ENCODE data around the gene CHRDL2.

CHRDL2 gene

DNA sequence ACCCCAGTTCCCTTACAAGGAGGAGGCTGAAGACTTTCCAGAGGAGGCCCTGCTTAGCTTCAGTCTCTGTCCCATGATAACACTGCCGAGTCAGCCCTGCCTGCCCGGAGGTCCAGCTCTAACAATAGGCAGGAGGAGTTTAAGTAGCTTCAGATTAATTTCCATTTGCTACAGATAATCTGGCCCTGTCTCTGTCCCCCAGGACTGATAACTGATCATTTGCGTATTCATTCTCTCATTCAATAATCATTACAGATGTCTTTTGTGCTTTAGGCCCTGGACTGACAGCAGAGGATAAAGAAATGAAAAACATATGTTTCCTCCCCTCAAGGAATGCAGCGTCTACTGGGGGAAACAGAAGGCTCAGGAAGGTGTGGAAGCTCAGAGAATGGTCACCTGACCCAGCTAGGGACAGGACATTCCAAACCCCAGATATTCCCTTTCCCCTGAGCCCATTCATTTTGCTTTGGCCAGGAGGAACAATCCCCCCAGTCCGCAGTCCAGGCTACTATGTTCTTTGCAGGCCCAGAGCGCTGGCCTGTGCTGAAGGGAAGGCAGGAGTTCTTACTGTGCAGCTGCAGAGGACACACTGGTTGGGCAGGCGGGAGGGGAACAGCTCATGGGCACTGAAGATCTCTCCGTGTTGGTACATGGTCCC is 20.8 kb downstream of the CHRDL2 start:
- no peaks in the 10 kb centered on the region for H3K36me3 Mint-ChIP-seq (ENCODE audit: low read depth)
- no peaks in the 10 kb centered on the region for H3K9me3 Mint-ChIP-seq
- DNase-seq (ENCODE audit: low spot score): no peak

DNA sequence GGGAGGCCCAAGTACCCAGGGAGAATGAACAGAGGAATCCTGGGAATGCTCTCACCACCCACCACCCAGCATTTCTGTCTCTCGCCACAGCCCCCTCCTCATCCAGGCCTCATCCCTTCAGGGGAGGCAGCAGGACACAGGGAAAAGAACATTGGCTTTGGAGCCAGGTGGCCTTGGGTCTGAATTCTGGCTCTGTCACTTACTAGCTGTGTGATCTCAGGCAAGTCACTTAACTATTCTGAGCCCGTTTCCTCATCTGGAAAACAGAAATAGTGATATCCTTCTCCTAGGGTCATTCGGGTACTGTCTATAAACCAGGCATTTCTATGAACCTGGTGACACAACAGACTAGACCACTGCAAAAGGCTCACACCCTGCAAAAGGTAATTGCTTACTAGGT is 22.1 kb downstream of the CHRDL2 start:
- H3K27ac Mint-ChIP-seq: no peak overlapping the region
- no peak for DNase-seq (ENCODE audit: low spot score)
- no peaks in the 10 kb centered on the region for H3K36me3 Mint-ChIP-seq (ENCODE audit: low read depth)
- no peaks in the 10 kb centered on the region for H3K9me3 Mint-ChIP-seq
- H3K27me3 Mint-ChIP-seq (ENCODE audit: low read depth): no peaks in the 10 kb centered on the region
- H3K4me1 Mint-ChIP-seq (ENCODE audit: low read depth): no peaks in the 10 kb centered on the region
- no peak overlapping the region for H3K4me3 Mint-ChIP-seq

More for the DNA sequence above, 20.8 kb downstream of the CHRDL2 start:
- no peak overlapping the region for H3K4me3 Mint-ChIP-seq
- H3K27me3 Mint-ChIP-seq (ENCODE audit: low read depth): no peaks in the 10 kb centered on the region
- H3K27ac Mint-ChIP-seq: no peak overlapping the region
- H3K4me1 Mint-ChIP-seq (ENCODE audit: low read depth): no peaks in the 10 kb centered on the region

DNA sequence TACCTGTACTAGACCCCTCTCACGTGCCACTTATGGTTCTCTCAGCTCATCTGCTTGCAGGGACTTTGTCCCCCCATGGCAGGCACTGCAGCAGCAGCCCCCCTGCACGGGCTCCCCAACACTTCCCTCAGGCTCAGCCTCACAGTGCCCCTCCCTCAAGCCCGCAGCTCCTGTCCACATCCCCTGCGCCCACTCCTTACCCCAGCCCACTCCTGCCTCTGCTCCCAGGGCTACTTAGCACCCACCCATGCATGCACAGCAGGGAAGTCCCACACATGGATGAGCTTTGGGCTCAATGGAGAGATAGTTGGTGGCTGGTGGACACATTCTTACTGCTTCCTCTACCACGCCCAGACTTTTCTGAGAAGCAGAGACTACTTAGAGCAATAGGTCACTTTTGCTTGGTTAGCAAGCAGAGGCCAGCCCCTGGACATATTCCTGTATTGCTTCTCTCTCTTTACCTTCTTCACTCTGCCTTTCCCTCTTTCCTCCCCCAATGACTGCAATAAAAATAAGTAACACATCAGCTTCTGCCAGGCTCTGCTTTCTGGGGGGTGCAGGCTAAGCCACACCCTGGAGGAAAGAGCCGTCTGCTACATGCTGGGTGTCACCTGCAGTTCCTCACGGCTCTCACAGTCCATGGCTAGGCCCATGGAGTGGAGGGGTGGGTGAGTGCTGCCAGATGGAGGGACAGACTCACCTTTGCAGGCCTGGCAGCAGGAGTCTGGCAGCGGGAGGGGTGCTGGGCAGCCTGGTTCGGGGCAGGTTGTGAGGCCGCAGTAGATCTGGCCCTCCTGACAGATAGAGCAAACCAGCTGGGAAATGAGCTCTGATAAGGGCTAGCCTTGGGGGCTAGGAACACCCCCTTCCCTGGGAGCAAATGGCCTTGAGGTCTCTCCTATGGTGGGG is 23.4 kb downstream of the CHRDL2 start:
- H3K36me3 Mint-ChIP-seq (ENCODE audit: low read depth): no peaks in the 10 kb centered on the region
- H3K27ac Mint-ChIP-seq: no peak overlapping the region
- no peak for DNase-seq (ENCODE audit: low spot score)
- no peaks in the 10 kb centered on the region for H3K9me3 Mint-ChIP-seq
- H3K4me3 Mint-ChIP-seq: no peak overlapping the region
- H3K4me1 Mint-ChIP-seq (ENCODE audit: low read depth): no peaks in the 10 kb centered on the region
- no peaks in the 10 kb centered on the region for H3K27me3 Mint-ChIP-seq (ENCODE audit: low read depth)

DNA sequence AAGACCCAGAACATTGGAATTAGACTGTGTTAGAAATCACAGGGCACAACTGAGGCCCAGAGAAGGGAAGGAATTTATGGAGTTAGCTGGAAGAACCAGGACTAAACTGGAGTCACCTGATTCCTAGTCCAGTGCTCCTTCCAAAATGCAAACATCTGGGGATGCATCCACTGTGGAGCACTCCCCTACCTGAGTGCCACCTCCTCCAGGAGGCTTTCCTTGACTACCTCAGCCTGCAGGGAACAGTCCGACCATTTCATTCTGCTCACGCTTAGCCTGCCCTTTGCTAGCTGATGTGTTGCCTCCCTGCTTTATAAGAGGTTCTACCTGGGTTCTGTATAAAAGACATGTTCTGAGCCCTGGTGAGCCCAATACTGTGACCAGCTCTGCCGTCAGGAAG is 24.0 kb downstream of the CHRDL2 start:
- no peaks in the 10 kb centered on the region for H3K36me3 Mint-ChIP-seq (ENCODE audit: low read depth)
- DNase-seq (ENCODE audit: low spot score): no peak
- no peak overlapping the region for H3K27ac Mint-ChIP-seq
- H3K27me3 Mint-ChIP-seq (ENCODE audit: low read depth): no peaks in the 10 kb centered on the region
- no peaks in the 10 kb centered on the region for H3K4me1 Mint-ChIP-seq (ENCODE audit: low read depth)
- H3K9me3 Mint-ChIP-seq: no peaks in the 10 kb centered on the region
- H3K4me3 Mint-ChIP-seq: no peak overlapping the region

DNA sequence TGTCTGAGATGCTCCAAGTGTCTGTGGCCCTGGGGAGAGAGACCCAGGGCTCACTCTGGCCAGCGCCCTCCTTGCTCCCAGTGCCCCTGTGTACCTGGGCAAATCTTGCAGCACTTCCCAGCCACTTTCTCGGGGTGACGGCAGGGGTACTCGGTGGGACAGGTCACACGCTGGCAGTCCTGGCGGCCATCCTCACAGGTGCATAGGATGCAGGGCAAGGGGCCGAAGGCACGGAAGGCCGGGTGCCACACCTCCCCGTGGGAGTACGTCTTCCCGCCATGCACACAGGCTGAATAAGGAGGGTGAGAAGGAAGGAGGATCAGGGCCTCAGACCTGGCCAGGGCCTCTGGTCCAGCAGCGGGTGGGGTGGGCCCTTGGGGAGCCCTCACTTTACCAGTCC is 28.0 kb downstream of the CHRDL2 start:
- Mint-ChIP-seq H3K4me3 (no peak overlapping the region), H3K36me3 (ENCODE audit: low read depth) (no peaks in the 10 kb centered on the region), H3K27me3 (ENCODE audit: low read depth) (no peaks in the 10 kb centered on the region), H3K27ac (no peak overlapping the region), H3K9me3 (no peaks in the 10 kb centered on the region), H3K4me1 (ENCODE audit: low read depth) (no peaks in the 10 kb centered on the region)
- DNase-seq (ENCODE audit: low spot score): no peak

DNA sequence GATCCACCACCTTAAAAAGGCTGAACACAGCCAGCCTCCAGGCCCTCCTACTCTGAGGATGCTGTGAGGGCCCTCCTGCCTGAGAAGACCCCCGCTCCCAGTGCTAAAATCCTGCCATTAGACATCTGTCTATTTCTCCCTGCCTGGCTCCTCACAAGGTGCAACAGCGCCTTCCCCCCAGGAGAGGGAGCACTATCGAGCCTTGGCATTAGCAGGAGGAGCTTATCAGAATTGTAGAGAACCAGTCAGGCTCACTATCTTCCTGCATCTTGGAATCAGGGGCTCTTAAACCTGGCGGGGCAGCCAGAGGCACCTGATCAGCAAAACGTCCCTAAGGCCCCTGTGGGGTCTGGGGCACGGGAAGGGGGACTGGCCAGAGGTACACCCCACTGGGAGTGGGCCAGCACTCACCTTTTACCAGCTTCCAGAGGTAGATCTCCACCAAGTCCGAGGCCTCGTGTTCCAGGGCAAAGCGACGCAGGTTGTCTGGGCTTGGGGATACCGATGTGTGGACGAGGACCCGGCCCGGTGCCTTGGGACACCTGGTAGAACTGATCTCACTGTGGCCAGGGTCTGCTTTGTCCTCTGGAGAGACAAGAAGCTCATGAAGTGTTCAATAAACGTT is 28.7 kb downstream of the CHRDL2 start:
- no peak overlapping the region for H3K27ac Mint-ChIP-seq
- H3K27me3 Mint-ChIP-seq (ENCODE audit: low read depth): no peaks in the 10 kb centered on the region
- no peaks in the 10 kb centered on the region for H3K4me1 Mint-ChIP-seq (ENCODE audit: low read depth)
- DNase-seq (ENCODE audit: low spot score): peak; percentile 30
- no peak overlapping the region for H3K4me3 Mint-ChIP-seq
- H3K36me3 Mint-ChIP-seq (ENCODE audit: low read depth): no peaks in the 10 kb centered on the region
- no peaks in the 10 kb centered on the region for H3K9me3 Mint-ChIP-seq

DNA sequence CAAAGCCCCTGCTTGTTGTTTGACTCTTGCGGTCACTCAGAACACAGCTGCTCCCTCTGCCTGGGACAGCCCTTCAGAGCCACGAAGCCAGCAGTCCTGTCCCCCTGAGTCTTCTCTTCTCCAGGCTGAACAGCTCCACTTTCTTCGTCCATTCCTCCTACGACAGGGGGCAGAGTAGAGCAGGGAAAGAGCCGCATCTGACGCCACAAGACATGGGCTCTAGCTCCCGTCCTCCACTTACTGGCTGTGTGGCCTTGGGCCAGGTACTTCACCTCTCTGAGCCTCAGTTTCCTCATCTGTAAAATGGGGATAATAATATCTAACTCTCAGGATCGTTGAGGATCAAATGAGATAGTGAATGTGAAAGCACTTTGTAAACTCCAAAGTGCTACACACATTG is 29.9 kb downstream of the CHRDL2 start:
- no peaks in the 10 kb centered on the region for H3K27me3 Mint-ChIP-seq (ENCODE audit: low read depth)
- H3K36me3 Mint-ChIP-seq (ENCODE audit: low read depth): no peaks in the 10 kb centered on the region
- H3K9me3 Mint-ChIP-seq: no peaks in the 10 kb centered on the region
- H3K4me3 Mint-ChIP-seq: no peak overlapping the region
- DNase-seq (ENCODE audit: low spot score): no peak
- H3K27ac Mint-ChIP-seq: no peak overlapping the region
- no peaks in the 10 kb centered on the region for H3K4me1 Mint-ChIP-seq (ENCODE audit: low read depth)

DNA sequence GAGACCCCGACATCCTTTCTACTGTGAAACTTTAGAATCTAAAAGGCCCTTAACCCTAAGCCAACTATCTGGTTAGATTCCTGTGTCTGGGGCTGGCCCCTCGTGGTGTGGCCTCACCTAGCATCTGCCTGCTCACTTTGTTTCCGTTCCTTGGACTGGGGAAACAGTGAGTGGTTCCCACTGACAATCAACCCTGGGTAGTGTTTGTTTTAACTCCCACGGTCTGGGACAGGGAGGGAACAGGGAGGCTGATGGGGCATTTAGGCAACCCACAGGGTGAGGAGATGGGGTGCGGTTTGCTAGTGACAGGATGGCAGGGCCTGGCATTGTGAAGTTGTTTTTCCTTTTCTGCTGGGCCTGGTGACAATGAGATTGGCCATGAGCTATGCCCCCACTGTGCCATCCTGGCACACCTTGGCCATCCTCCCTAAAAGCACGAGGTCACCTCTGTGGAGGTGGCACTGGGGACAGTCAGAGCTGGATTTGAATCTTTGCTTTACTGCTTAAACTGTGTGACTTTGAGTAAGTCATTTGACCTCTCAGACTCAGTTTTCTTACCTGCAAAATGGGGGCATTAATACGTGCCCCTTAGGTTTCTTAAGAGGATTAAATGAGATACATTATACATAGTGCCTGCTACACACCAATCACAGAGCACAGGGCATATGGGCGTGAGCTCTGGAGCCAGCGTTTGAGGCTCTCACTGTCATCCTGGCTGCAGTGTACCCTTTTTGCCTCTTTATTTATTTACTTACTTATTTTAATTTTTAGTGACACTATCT is 31.4 kb downstream of the CHRDL2 start:
- Mint-ChIP-seq H3K27ac (no peak overlapping the region), H3K4me3 (no peak overlapping the region), H3K4me1 (ENCODE audit: low read depth) (no peaks in the 10 kb centered on the region), H3K27me3 (ENCODE audit: low read depth) (no peaks in the 10 kb centered on the region), H3K36me3 (ENCODE audit: low read depth) (no peaks in the 10 kb centered on the region), H3K9me3 (no peaks in the 10 kb centered on the region)
- no peak for DNase-seq (ENCODE audit: low spot score)

DNA sequence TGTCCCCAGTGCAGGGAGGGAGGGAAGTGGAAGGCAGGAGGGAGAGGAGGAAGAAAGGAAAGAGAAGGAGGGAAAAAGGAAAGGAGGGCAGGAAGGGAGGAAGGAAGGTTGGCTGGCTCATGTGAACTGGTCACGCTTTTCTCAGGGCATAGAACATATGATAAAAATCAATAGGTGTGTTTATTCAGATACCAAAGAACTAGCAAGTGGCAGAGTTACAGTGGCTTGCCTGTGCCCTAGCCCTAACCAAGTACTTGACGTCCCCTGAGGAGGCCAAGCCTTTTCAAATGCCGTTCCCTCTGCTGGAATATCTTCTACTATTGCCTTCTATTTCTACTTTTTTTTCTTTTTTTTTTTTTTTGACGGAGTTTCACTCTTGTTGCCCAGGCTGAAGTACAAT is 33.5 kb downstream of the CHRDL2 start:
- H3K4me3 Mint-ChIP-seq: no peak overlapping the region
- H3K27me3 Mint-ChIP-seq (ENCODE audit: low read depth): no peaks in the 10 kb centered on the region
- no peaks in the 10 kb centered on the region for H3K36me3 Mint-ChIP-seq (ENCODE audit: low read depth)
- H3K4me1 Mint-ChIP-seq (ENCODE audit: low read depth): no peaks in the 10 kb centered on the region
- DNase-seq (ENCODE audit: low spot score): no peak
- H3K9me3 Mint-ChIP-seq: no peaks in the 10 kb centered on the region
- H3K27ac Mint-ChIP-seq: no peak overlapping the region

DNA sequence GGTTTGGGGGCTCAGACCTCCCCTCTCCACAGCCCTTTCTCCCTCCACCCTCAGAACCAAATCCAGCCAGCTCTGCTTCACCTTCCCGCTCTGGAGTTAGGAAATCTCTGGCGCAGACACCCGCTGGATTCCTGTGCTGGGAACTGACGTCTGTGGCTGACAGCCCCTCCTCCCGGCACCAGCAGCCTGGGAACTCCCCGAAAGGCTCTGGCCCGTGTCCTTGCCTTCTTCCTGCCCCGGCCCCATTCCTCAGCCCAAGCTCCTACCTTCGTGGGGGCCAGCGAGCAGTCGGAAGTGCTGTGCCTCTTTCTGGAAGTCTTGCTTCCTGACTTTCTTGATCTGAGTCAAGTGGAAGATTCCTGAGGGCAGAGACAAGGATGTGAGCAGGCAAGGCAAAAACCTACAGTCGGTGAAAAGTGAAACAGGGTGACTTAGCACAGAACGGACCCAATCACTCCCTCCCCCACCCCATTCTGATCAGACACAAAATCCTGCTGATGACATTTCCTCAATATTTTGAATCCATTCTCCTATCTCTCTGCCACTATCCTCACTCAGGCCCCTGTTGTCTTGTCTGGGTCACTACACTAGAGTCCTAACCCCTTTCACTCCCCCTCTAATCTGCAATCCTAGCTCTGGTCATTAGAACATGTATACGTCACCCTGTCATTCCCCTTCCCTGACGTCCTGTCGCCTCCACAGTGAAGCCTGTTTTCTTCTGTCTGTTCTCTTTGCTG is 34.1 kb downstream of the CHRDL2 start:
- Mint-ChIP-seq H3K9me3 (no peaks in the 10 kb centered on the region), H3K4me3 (no peak overlapping the region), H3K4me1 (ENCODE audit: low read depth) (no peaks in the 10 kb centered on the region), H3K27me3 (ENCODE audit: low read depth) (no peaks in the 10 kb centered on the region), H3K36me3 (ENCODE audit: low read depth) (no peaks in the 10 kb centered on the region), H3K27ac (no peak overlapping the region)
- no peak for DNase-seq (ENCODE audit: low spot score)

DNA sequence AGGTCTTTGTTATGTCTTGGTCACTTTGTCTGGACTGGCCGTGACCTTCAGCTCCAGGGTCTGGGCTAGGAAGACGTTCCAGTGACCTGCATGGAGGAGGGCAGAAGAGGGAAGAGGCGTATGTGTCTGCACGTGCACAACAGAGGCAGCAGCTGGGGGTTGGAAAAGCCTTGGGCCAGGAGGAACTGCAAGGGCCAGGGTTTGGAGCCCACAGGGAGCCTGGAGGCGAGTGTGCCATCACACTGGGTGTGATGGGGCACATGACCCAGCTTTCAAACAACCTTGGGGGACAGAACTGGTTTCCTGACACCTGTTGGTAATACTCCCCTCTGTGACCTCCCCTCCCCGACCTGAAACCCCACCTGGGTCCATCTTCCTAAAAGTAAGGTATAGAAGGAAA is 34.7 kb downstream of the CHRDL2 start:
- H3K27ac Mint-ChIP-seq: no peak overlapping the region

DNA sequence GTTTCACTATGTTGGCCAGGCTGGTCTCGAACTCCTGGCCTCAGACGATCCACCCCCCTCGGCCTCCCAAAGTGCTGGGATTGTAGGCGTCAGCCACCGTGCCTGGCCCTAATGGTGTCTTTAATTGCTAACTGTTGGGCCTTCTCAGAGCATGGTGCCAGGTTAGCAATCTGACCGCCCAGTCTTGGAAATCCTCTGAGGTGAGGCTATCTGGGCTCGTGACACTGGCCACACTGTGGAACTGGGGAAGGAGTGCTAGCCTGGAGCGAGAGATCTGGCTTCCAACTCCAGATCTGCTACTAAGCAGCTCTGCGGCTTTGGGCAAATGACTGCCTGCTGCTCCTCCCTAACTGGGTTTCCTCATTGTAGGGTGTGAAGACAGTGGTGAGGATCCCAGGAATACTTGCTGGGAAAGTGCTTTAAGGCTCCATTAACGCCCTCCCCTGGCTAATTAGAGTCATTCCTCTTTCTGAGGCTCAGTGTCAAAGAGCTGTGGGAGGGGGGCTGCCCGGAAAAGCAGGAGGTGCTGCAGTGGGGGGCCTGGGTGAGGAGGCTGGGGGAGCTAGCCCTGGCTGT is 35.4 kb downstream of the CHRDL2 start:
- Mint-ChIP-seq H3K27me3 (ENCODE audit: low read depth) (no peaks in the 10 kb centered on the region), H3K36me3 (ENCODE audit: low read depth) (no peaks in the 10 kb centered on the region), H3K4me1 (ENCODE audit: low read depth) (no peaks in the 10 kb centered on the region), H3K4me3 (no peak overlapping the region), H3K27ac (no peak overlapping the region), H3K9me3 (no peaks in the 10 kb centered on the region)
- DNase-seq (ENCODE audit: low spot score): no peak

More for the DNA sequence above, 34.7 kb downstream of the CHRDL2 start:
- Mint-ChIP-seq H3K4me3 (no peak overlapping the region), H3K36me3 (ENCODE audit: low read depth) (no peaks in the 10 kb centered on the region), H3K4me1 (ENCODE audit: low read depth) (no peaks in the 10 kb centered on the region), H3K9me3 (no peaks in the 10 kb centered on the region), H3K27me3 (ENCODE audit: low read depth) (no peaks in the 10 kb centered on the region)
- no peak for DNase-seq (ENCODE audit: low spot score)
